Measurements from ENCODE around the gene SDR42E2. TPM values are rescaled to one million over a fixed set of nuclear protein-coding genes. Genes with fewer than 3 reads are reported as not detected.
A peak's percentile ranks its signal among the peaks of the same experiment; 100 is the strongest.

Gene SDR42E2
- total and polyA plus RNA-seq, 2 of the 8 experiments (the other 6 are each of a cell fraction or from before 2014, with no cell fraction given), result 0.08 TPM; not detected in 1

- Histone ChIP-seq H3K4ac (replicated peaks; ENCODE audit: insufficient read length, low read depth, low read length) (no peak overlapping the region), H3K9ac (replicated peaks in 1 of 4; ENCODE audit: extremely low read depth in 1 of 4, low read depth in 3 of 4, low read length in 3 of 4) (no peak overlapping the region), H2BK15ac (ENCODE audit: low read length) (no peak overlapping the region), H3K14ac (ENCODE audit: insufficient read length) (no peak overlapping the region), H2BK20ac (ENCODE audit: low read length) (no peak overlapping the region), H2BK12ac (ENCODE audit: low read depth, low read length) (no peak overlapping the region), H3K23me2 (ENCODE audit: low read depth, low read length) (peaks cover 11% of the 10 kb centered on the region; the same call in 1 of the 2 replicates), H3K36me3 (ENCODE audit: control insufficient read depth in 2 of 4, insufficient read depth in 4 of 4, low read length in 3 of 4) (no peaks in the 10 kb centered on the region), H4K20me1 (replicated peaks in 1 of 2; ENCODE audit: control insufficient read depth in 1 of 2, insufficient read depth in 2 of 2, low read length in 2 of 2) (no peaks in the 10 kb centered on the region), H3K4me2 (ENCODE audit: insufficient read depth in 1 of 2, low read depth in 2 of 2, low read length in 2 of 2) (peak overlapping the region in 1 of 2 experiments; percentile 69; a peak in 1 of 4 replicates), H3K4me3 (ENCODE audit: extremely low read depth in 1 of 4, insufficient read depth in 2 of 4, low read depth in 3 of 4, low read length in 4 of 4) (no peak overlapping the region), H2BK5ac (ENCODE audit: low read depth, low read length) (no peak overlapping the region), H3K18ac (ENCODE audit: extremely low read depth, low read length) (no peak overlapping the region), H3K27me3 (replicated peaks in 1 of 4; ENCODE audit: control insufficient read depth in 3 of 4, extremely low read depth in 1 of 4, insufficient read depth in 3 of 4, low read length in 3 of 4) (peaks cover 0 to 21% (median 14%) of the 10 kb centered on the region in 4 experiments; a peak in 6 of 7 replicates), H4K5ac (ENCODE audit: insufficient read length, low read depth, low read length) (no peak overlapping the region), H2BK120ac (replicated peaks; ENCODE audit: low read depth, low read length) (no peak overlapping the region), H3K23ac (ENCODE audit: insufficient read length) (no peak overlapping the region), H4K91ac (replicated peaks; ENCODE audit: insufficient read length, low read length) (no peak overlapping the region), H3K56ac (replicated peaks; ENCODE audit: insufficient read length, low read depth, low read length) (peak overlapping the region; percentile 43), H4K8ac (ENCODE audit: extremely low read depth, insufficient read depth, low read length) (no peak overlapping the region), H3K79me2 (ENCODE audit: control insufficient read depth in 1 of 2, insufficient read depth in 2 of 2, low read length in 2 of 2) (no peaks in the 10 kb centered on the region), H3K9me3 (ENCODE audit: insufficient read depth in 2 of 2, low read depth in 1 of 2, low read length in 1 of 2) (no peaks in the 10 kb centered on the region), H2AK5ac (ENCODE audit: low read depth, low read length) (no peak overlapping the region), H3K79me1 (ENCODE audit: low read depth, low read length) (no peaks in the 10 kb centered on the region), H3K27ac (ENCODE audit: low read depth, low read length) (no peak overlapping the region), H2AFZ (ENCODE audit: low read length) (no peak overlapping the region), H3K4me1 (replicated peaks in 1 of 4; ENCODE audit: control insufficient read depth in 3 of 4, insufficient read depth in 4 of 4, low read length in 3 of 4) (no peaks in the 10 kb centered on the region)
- CTCF ChIA-PET (ENCODE audit: partially characterized antibody), result interaction anchor here (0.6 to 4.3 kb wide), 6 partner anchors 19 to 139 kb away, joined by 3 to 32 read pairs (median 4); no protein-coding TSS in a partner anchor
- no peak for DNase-seq (ENCODE audit: low read depth in 1 of 2, low spot score in 2 of 2)
- TF ChIP-seq EGR1 (IDR thresholded peaks at IDR 0.05; ENCODE audit: borderline replicate concordance, low read depth, low read length) (no peak), SAP30 (IDR thresholded peaks at IDR 0.05; ENCODE audit: insufficient read depth, insufficient replicate concordance, low read length) (no peak), SIN3A (conservative IDR thresholded peaks at IDR 0.05 in 1 of 2, IDR thresholded peaks at IDR 0.05 in 1 of 2; ENCODE audit: low read depth in 1 of 2, low read length in 2 of 2) (no peak)
- no peak for FAIRE-seq
- POLR2A ChIA-PET (ENCODE audit: partially characterized antibody), result interaction anchor here (2.1 kb wide), 1 partner anchor 20 kb away, joined by 5 read pairs; no protein-coding TSS in a partner anchor
These were observed 905 bp upstream of the SDR42E2 start for GRCh38 chr16:22161401-22161800.
